ENCODE data around the gene ULK1. TPM values are rescaled to one million over a fixed set of nuclear protein-coding genes. Genes with fewer than 3 reads are reported as not detected.
A peak's percentile ranks its signal among the peaks of the same experiment; 100 is the strongest.

The ULK1 gene
- 21.6 TPM for polyA plus RNA-seq (2013, experiment 1 of 2)
- 22.4 TPM for polyA plus RNA-seq (2013, experiment 2 of 2)

- DNase-seq (ENCODE audit: low spot score) = peak; percentile 95
- H3K14ac ChIP-seq (ENCODE audit: low read length) = no peak within 1 kb of the TSS
These were observed at the start of gene ULK1 for GRCh38 chr12:131894313-131894860. Gene ULK1, plus strand, starts transcription at chr12:131894622. Its CDS starts 380 bp downstream, at chr12:131895002.

GRCh38 chr12:131844656-131845055, 49.8 kb upstream of the ULK1 start:
- Histone ChIP-seq H3K79me1 (ENCODE audit: low read depth, low read length) (no peaks in the 10 kb centered on the region), H3K4me2 (ENCODE audit: insufficient read depth, low read length, poor library complexity, severe bottlenecking) (no peak overlapping the region), H2BK5ac (ENCODE audit: low read length) (no peak overlapping the region), H2BK12ac (ENCODE audit: low read length) (no peak overlapping the region), H3K4me3 (ENCODE audit: low read length in 2 of 2) (peak overlapping the region in 1 of 2 donors; percentile 28), H3K27me3 (ENCODE audit: control insufficient read depth in 3 of 3, insufficient read depth in 3 of 3, low read depth in 1 of 3, low read length in 3 of 3) (no peaks in the 10 kb centered on the region), H2AK5ac (ENCODE audit: low read depth, low read length) (no peak overlapping the region), H3K14ac (ENCODE audit: low read length) (no peak overlapping the region), H3K18ac (ENCODE audit: low read length) (no peak overlapping the region), H2BK120ac (ENCODE audit: low read depth, low read length) (no peak overlapping the region), H3K9ac (ENCODE audit: low read depth, low read length, poor library complexity) (no peak overlapping the region), H4K91ac (ENCODE audit: low read depth, low read length, poor library complexity) (no peak overlapping the region), H3K36me3 (replicated peaks in 1 of 2; ENCODE audit: control insufficient read depth in 2 of 2, insufficient read depth in 2 of 2, low read length in 2 of 2) (peaks cover 0 to 59% of the 10 kb centered on the region in 2 donors), H2AFZ (ENCODE audit: low read length) (no peak overlapping the region), H3K27ac (replicated peaks; ENCODE audit: low read length) (no peak overlapping the region), H4K8ac (ENCODE audit: low read depth, low read length) (no peak overlapping the region), H2BK15ac (ENCODE audit: low read length) (no peak overlapping the region), H3K9me3 (replicated peaks in 1 of 2; ENCODE audit: control insufficient read depth in 2 of 2, insufficient read depth in 1 of 2, low read depth in 1 of 2, low read length in 2 of 2) (no peaks in the 10 kb centered on the region), H3K23ac (ENCODE audit: low read depth, low read length, poor library complexity) (no peak overlapping the region), H3K4ac (ENCODE audit: low read length) (no peak overlapping the region), H3K4me1 (ENCODE audit: control insufficient read depth in 2 of 2, insufficient read depth in 1 of 2, low read depth in 1 of 2, low read length in 2 of 2) (no peaks in the 10 kb centered on the region)
- no peak for DNase-seq (ENCODE audit: low spot score)
- WGBS, 2 donors (ENCODE audit: extremely low coverage in 2 of 2, insufficient read length in 2 of 2, insufficient replicate concordance in 1 of 2) = no CpG with 5 or more reads among the region's 25 CpGs

More at GRCh38 chr12:131894313-131894860, at the start of gene ULK1:
- Histone ChIP-seq H3K18ac (ENCODE audit: low read length) (peak within 1 kb of the TSS; percentile 90), H4K91ac (ENCODE audit: low read depth, low read length, poor library complexity) (no peak within 1 kb of the TSS), H3K9ac (ENCODE audit: low read depth, low read length, poor library complexity) (peak within 1 kb of the TSS; percentile 90), H3K4me1 (ENCODE audit: control insufficient read depth in 2 of 2, insufficient read depth in 1 of 2, low read depth in 1 of 2, low read length in 2 of 2) (peaks cover 11 to 21% of the 10 kb centered on the region in 2 donors), H3K27ac (replicated peaks; ENCODE audit: low read length) (no peak within 1 kb of the TSS), H3K4me3 (ENCODE audit: low read length in 2 of 2) (peak within 1 kb of the TSS; percentile 72 to 94), H3K4me2 (ENCODE audit: insufficient read depth, low read length, poor library complexity, severe bottlenecking) (peak within 1 kb of the TSS; percentile 84), H4K8ac (ENCODE audit: low read depth, low read length) (no peak within 1 kb of the TSS), H2BK5ac (ENCODE audit: low read length) (peak within 1 kb of the TSS; percentile 29), H2BK12ac (ENCODE audit: low read length) (no peak within 1 kb of the TSS), H2AK5ac (ENCODE audit: low read depth, low read length) (peak within 1 kb of the TSS; percentile 70), H3K27me3 (ENCODE audit: control insufficient read depth in 3 of 3, insufficient read depth in 3 of 3, low read depth in 1 of 3, low read length in 3 of 3) (no peaks in the 10 kb centered on the region), H3K23ac (ENCODE audit: low read depth, low read length, poor library complexity) (peak within 1 kb of the TSS; percentile 60), H2AFZ (ENCODE audit: low read length) (peak within 1 kb of the TSS; percentile 85), H2BK120ac (ENCODE audit: low read depth, low read length) (no peak within 1 kb of the TSS), H3K9me3 (replicated peaks in 1 of 2; ENCODE audit: control insufficient read depth in 2 of 2, insufficient read depth in 1 of 2, low read depth in 1 of 2, low read length in 2 of 2) (peaks cover 0 to 1% of the 10 kb centered on the region in 2 donors), H2BK15ac (ENCODE audit: low read length) (no peak within 1 kb of the TSS), H3K4ac (ENCODE audit: low read length) (no peak within 1 kb of the TSS), H3K36me3 (replicated peaks in 1 of 2; ENCODE audit: control insufficient read depth in 2 of 2, insufficient read depth in 2 of 2, low read length in 2 of 2) (peaks cover 8 to 29% of the 10 kb centered on the region in 2 donors), H3K79me1 (ENCODE audit: low read depth, low read length) (peaks cover 6% of the 10 kb centered on the region)
- no CpG with 5 or more reads among the region's 64 CpGs for WGBS, 2 donors (ENCODE audit: extremely low coverage in 2 of 2, insufficient read length in 2 of 2, insufficient replicate concordance in 1 of 2)

GRCh38 chr12:131845121-131845520, 49.3 kb upstream of the ULK1 start:
- H4K8ac ChIP-seq (ENCODE audit: low read depth, low read length) = peak overlapping the region; percentile 76
- peak overlapping the region; percentile 89 for H3K23ac ChIP-seq (ENCODE audit: low read depth, low read length, poor library complexity)
- H3K9ac ChIP-seq (ENCODE audit: low read depth, low read length, poor library complexity) = no peak overlapping the region
- DNase-seq (ENCODE audit: low spot score) = no peak
- H2AFZ ChIP-seq (ENCODE audit: low read length) = no peak overlapping the region
- H3K9me3 ChIP-seq (replicated peaks in 1 of 2; ENCODE audit: control insufficient read depth in 2 of 2, insufficient read depth in 1 of 2, low read depth in 1 of 2, low read length in 2 of 2) = no peaks in the 10 kb centered on the region
- H4K91ac ChIP-seq (ENCODE audit: low read depth, low read length, poor library complexity) = no peak overlapping the region
- no peak overlapping the region for H3K4me2 ChIP-seq (ENCODE audit: insufficient read depth, low read length, poor library complexity, severe bottlenecking)
- H3K4ac ChIP-seq (ENCODE audit: low read length) = no peak overlapping the region
- H3K27me3 ChIP-seq (ENCODE audit: control insufficient read depth in 3 of 3, insufficient read depth in 3 of 3, low read depth in 1 of 3, low read length in 3 of 3) = no peaks in the 10 kb centered on the region
- no peak overlapping the region for H3K14ac ChIP-seq (ENCODE audit: low read length)
- no peak overlapping the region for H2BK120ac ChIP-seq (ENCODE audit: low read depth, low read length)
- peak overlapping the region; percentile 58 for H2BK15ac ChIP-seq (ENCODE audit: low read length)
- WGBS, 2 donors (ENCODE audit: extremely low coverage in 2 of 2, insufficient read length in 2 of 2, insufficient replicate concordance in 1 of 2) = no CpG with 5 or more reads among the region's 29 CpGs
- H3K79me1 ChIP-seq (ENCODE audit: low read depth, low read length) = no peaks in the 10 kb centered on the region
- H3K4me3 ChIP-seq (ENCODE audit: low read length in 2 of 2) = no peak overlapping the region
- no peak overlapping the region for H3K27ac ChIP-seq (replicated peaks; ENCODE audit: low read length)
- no peak overlapping the region for H2BK5ac ChIP-seq (ENCODE audit: low read length)
- H3K36me3 ChIP-seq (replicated peaks in 1 of 2; ENCODE audit: control insufficient read depth in 2 of 2, insufficient read depth in 2 of 2, low read length in 2 of 2) = peaks cover 0 to 56% of the 10 kb centered on the region in 2 donors
- H2AK5ac ChIP-seq (ENCODE audit: low read depth, low read length) = no peak overlapping the region
- H3K4me1 ChIP-seq (ENCODE audit: control insufficient read depth in 2 of 2, insufficient read depth in 1 of 2, low read depth in 1 of 2, low read length in 2 of 2) = no peaks in the 10 kb centered on the region
- H2BK12ac ChIP-seq (ENCODE audit: low read length) = no peak overlapping the region
- peak overlapping the region; percentile 38 for H3K18ac ChIP-seq (ENCODE audit: low read length)

- no peak overlapping the region for H3K9ac ChIP-seq (ENCODE audit: low read depth, low read length, poor library complexity)
- peak overlapping the region; percentile 58 for H2BK15ac ChIP-seq (ENCODE audit: low read length)
- H3K36me3 ChIP-seq (replicated peaks in 1 of 2; ENCODE audit: control insufficient read depth in 2 of 2, insufficient read depth in 2 of 2, low read length in 2 of 2) = peaks cover 0 to 38% of the 10 kb centered on the region in 2 donors
- no peak overlapping the region for H3K4me2 ChIP-seq (ENCODE audit: insufficient read depth, low read length, poor library complexity, severe bottlenecking)
- peak overlapping the region; percentile 24 for H2BK5ac ChIP-seq (ENCODE audit: low read length)
- H3K9me3 ChIP-seq (replicated peaks in 1 of 2; ENCODE audit: control insufficient read depth in 2 of 2, insufficient read depth in 1 of 2, low read depth in 1 of 2, low read length in 2 of 2) = no peaks in the 10 kb centered on the region
- no peak overlapping the region for H2AFZ ChIP-seq (ENCODE audit: low read length)
- H3K18ac ChIP-seq (ENCODE audit: low read length) = peak overlapping the region; percentile 71
- H3K79me1 ChIP-seq (ENCODE audit: low read depth, low read length) = no peaks in the 10 kb centered on the region
- H4K91ac ChIP-seq (ENCODE audit: low read depth, low read length, poor library complexity) = no peak overlapping the region
- no peaks in the 10 kb centered on the region for H3K4me1 ChIP-seq (ENCODE audit: control insufficient read depth in 2 of 2, insufficient read depth in 1 of 2, low read depth in 1 of 2, low read length in 2 of 2)
- peak overlapping the region; percentile 37 for H3K4ac ChIP-seq (ENCODE audit: low read length)
- H3K27ac ChIP-seq (replicated peaks; ENCODE audit: low read length) = no peak overlapping the region
- no peak overlapping the region for H3K4me3 ChIP-seq (ENCODE audit: low read length in 2 of 2)
- H2AK5ac ChIP-seq (ENCODE audit: low read depth, low read length) = no peak overlapping the region
- H2BK12ac ChIP-seq (ENCODE audit: low read length) = peak overlapping the region; percentile 73
- no peak overlapping the region for H4K8ac ChIP-seq (ENCODE audit: low read depth, low read length)
- WGBS, 2 donors (ENCODE audit: extremely low coverage in 2 of 2, insufficient read length in 2 of 2, insufficient replicate concordance in 1 of 2) = no CpG with 5 or more reads among the region's 10 CpGs
- no peak overlapping the region for H2BK120ac ChIP-seq (ENCODE audit: low read depth, low read length)
- no peak overlapping the region for H3K23ac ChIP-seq (ENCODE audit: low read depth, low read length, poor library complexity)
- H3K27me3 ChIP-seq (ENCODE audit: control insufficient read depth in 3 of 3, insufficient read depth in 3 of 3, low read depth in 1 of 3, low read length in 3 of 3) = no peaks in the 10 kb centered on the region
- H3K14ac ChIP-seq (ENCODE audit: low read length) = peak overlapping the region; percentile 38
- no peak for DNase-seq (ENCODE audit: low spot score)
These were observed 47.0 kb upstream of the ULK1 start for GRCh38 chr12:131847456-131847855.
